Measurements from ENCODE around the gene CDC27. TPM values are rescaled to one million over a fixed set of nuclear protein-coding genes. Genes with fewer than 3 reads are reported as not detected.

The CDC27 gene
- total and polyA plus RNA-seq, 2 of the 4 experiments (the other 2 are of a cell fraction), result 47.7 to 190 TPM

DNA sequence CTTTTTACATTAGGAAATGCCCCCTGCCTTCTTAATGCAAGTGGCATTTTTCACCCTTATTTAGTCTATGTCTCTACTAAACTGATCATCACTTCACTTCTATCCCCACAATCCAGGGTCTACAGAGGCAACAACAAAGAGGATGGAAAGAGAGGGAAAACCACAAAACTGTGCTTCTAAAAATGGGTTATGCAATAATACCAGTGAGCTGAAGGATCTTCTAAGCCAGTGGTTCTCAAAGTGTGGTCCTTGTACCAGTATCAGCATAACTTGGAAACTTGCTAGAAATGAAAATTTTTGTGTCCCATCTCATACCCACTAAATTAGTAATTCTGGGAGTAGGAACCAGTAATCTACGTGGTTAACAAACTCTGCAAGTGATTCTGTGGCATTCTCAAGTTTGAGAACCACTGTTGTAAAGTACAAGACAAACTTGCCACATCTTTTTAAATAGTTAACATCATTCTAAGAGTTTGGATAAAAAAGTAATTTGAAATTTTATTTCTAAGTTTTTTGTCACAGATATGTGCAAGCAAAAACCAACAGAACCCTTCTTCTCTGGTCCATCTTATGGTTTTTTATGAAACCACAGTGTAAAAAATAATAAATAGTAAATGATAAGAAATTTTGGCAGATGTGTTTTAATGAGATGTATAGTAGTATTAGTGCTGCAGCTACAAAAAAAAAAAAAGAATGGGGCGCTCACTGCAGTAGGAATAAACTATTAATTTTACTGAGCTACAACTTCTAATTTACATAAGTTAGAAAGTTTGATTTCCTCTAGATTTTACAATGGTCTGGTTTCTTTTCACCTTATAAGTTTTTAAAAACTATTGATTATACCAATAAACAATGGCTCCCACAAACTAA, 16.2 kb downstream of the CDC27 start:
- Histone ChIP-seq H2BK120ac (ENCODE audit: low read depth, low read length) (no peak overlapping the region), H3K4me1 (ENCODE audit: control insufficient read depth, insufficient read depth, low read length) (peaks cover 2% of the 10 kb centered on the region; the same call in 1 of the 2 replicates), H4K20me1 (ENCODE audit: insufficient read depth, low read length) (peaks cover 41% of the 10 kb centered on the region), H3K79me1 (ENCODE audit: low read depth in 1 of 2, low read length in 2 of 2) (peaks cover 16 to 60% of the 10 kb centered on the region in 2 experiments), H3K4me3 (ENCODE audit: insufficient read depth, low read depth, low read length) (no peak overlapping the region), H3K4me2 (ENCODE audit: low read depth, low read length) (no peak overlapping the region), H2AFZ (replicated peaks; ENCODE audit: low read length, poor library complexity) (no peak overlapping the region), H4K91ac (ENCODE audit: insufficient read depth, low read depth, low read length) (no peak overlapping the region), H2AK5ac (ENCODE audit: low read depth, low read length) (no peak overlapping the region), H3K36me3 (ENCODE audit: control insufficient read depth, insufficient read depth, low read length) (peaks cover 21% of the 10 kb centered on the region), H3K27me3 (ENCODE audit: control insufficient read depth, insufficient read depth, low read length) (no peaks in the 10 kb centered on the region), H2BK5ac (ENCODE audit: low read depth, low read length, poor library complexity, severe bottlenecking) (no peak overlapping the region), H3K23ac (ENCODE audit: low read depth, low read length) (no peak overlapping the region), H2BK20ac (ENCODE audit: low read depth, low read length) (no peak overlapping the region), H3K4ac (ENCODE audit: low read depth, low read length) (no peak overlapping the region), H3K27ac (ENCODE audit: insufficient read depth, low read length) (no peak overlapping the region), H2AK9ac (replicated peaks; ENCODE audit: low read depth, low read length, poor library complexity) (no peak overlapping the region), H3K18ac (ENCODE audit: low read depth, low read length) (no peak overlapping the region), H3K9me1 (ENCODE audit: insufficient read depth, low read length) (no peaks in the 10 kb centered on the region), H3K9ac (ENCODE audit: low read depth, low read length) (no peak overlapping the region), H3K14ac (replicated peaks; ENCODE audit: low read depth, low read length) (no peak overlapping the region), H4K5ac (ENCODE audit: low read depth, low read length) (no peak overlapping the region), H2BK15ac (ENCODE audit: low read depth, low read length) (no peak overlapping the region), H3K9me3 (ENCODE audit: control insufficient read depth, insufficient read depth, low read length) (no peaks in the 10 kb centered on the region), H3K56ac (ENCODE audit: extremely low read depth, insufficient read depth, low read length) (no peak overlapping the region; the same call in 1 of the 2 replicates), H4K8ac (ENCODE audit: low read depth in 2 of 2, low read length in 2 of 2) (no peak overlapping the region)
- no CpG with 5 or more reads among the region's 2 CpGs for WGBS, 2 experiments (ENCODE audit: extremely low coverage in 2 of 2, insufficient read length in 1 of 2)
- dilution Hi-C loops (cut with HindIII; ENCODE audit: low sequenced_read_pairs, unreplicated experiment), result no loop called here
- TF ChIP-seq CEBPB (IDR thresholded peaks at IDR 0.05; ENCODE audit: low read depth, low read length) (peak; percentile 75), MAZ (IDR thresholded peaks at IDR 0.05; ENCODE audit: borderline replicate concordance, low read depth, low read length) (no peak)
- no TSS peak for BruUV-seq (replicated peaks)
- CTCF ChIA-PET, result interaction anchor here (0.5 kb wide), 1 partner anchor 15 kb away, joined by 3 read pairs; no protein-coding TSS in a partner anchor
- POLR2A ChIA-PET (ENCODE audit: unreplicated experiment), result no interaction called here
- no peak for DNase-seq
- no peak for ATAC-seq (ENCODE audit: low read depth)
- in situ Hi-C loops (cut with MboI; ENCODE audit: low sequenced_read_pairs), result loop anchor here (25.0 kb wide), 1 partner anchor 439 kb away; no protein-coding TSS in a partner anchor
- intact Hi-C loops (cut with micrococcal nuclease), result loop anchor here (10.0 kb wide), 1 partner anchor 442 kb away; no protein-coding TSS in a partner anchor
